SK-N-SH treated with all-trans-retinoic acid at 6 μM for 48 hours (cell line): Measurements from ENCODE around the gene CPAMD8.

Source experiments
- ATAC-seq: fragments of 200-7000 bp; cut with Tn5 transposase; 3 replicates; pipeline ENCODE4 v1.9.1; 2020; ENCODE audit warnings: mild to moderate bottlenecking, moderate library complexity
- BACH2 ChIP-seq: fragments of 250-450 bp; sonication (Bioruptor Pico); IDR thresholded peaks from 2 replicates; pipeline ENCODE4 v1.9.0; 2021; ENCODE audit warnings: mild to moderate bottlenecking, borderline replicate concordance
- CREB5 ChIP-seq: fragments of 250-450 bp; sonication (Bioruptor Pico); IDR thresholded peaks from 2 replicates; pipeline ENCODE4 v1.5.1; 2020; ENCODE audit warnings: low read depth, mild to moderate bottlenecking, moderate library complexity
- CSRNP3 ChIP-seq: fragments of 250-450 bp; sonication (Bioruptor Pico); IDR thresholded peaks from 2 replicates; pipeline ENCODE4 v1.5.1; 2021; ENCODE audit warnings: mild to moderate bottlenecking, moderate library complexity
- ESRRG ChIP-seq: fragments of 250-450 bp; sonication (Bioruptor Pico); IDR thresholded peaks from 2 replicates; pipeline ENCODE4 v1.6.1; 2021; ENCODE audit warnings: mild to moderate bottlenecking
- GLIS3 ChIP-seq: fragments of 250-450 bp; sonication (Bioruptor Pico); IDR thresholded peaks from 2 replicates; pipeline ENCODE4 v1.5.0; 2020; ENCODE audit warnings: mild to moderate bottlenecking, moderate library complexity
- ISL1 ChIP-seq: fragments of 250-450 bp; sonication (Bioruptor Pico); IDR thresholded peaks from 2 replicates; pipeline ENCODE4 v2.1.2; 2022; ENCODE audit warnings: mild to moderate bottlenecking, moderate library complexity
- OSR1 ChIP-seq: fragments of 250-450 bp; sonication (Bioruptor Pico); IDR thresholded peaks from 2 replicates; pipeline ENCODE4 v1.8.0; 2022; ENCODE audit warnings: moderate library complexity, mild to moderate bottlenecking, inconsistent platforms
- PATZ1 ChIP-seq: fragments of 250-450 bp; sonication (Bioruptor Pico); IDR thresholded peaks from 2 replicates; pipeline ENCODE4 v1.8.0; 2020; ENCODE audit warnings: mild to moderate bottlenecking, moderate library complexity, borderline replicate concordance
- POU6F1 ChIP-seq: fragments of 250-450 bp; sonication (Bioruptor Pico); IDR thresholded peaks from 2 replicates; pipeline ENCODE4 v1.8.0; 2021; ENCODE audit warnings: low read depth, mild to moderate bottlenecking, moderate library complexity, borderline replicate concordance
- PPARA ChIP-seq: fragments of 250-450 bp; sonication (Bioruptor Pico); IDR thresholded peaks from 2 replicates; pipeline ENCODE4 v1.5.0; 2020; ENCODE audit warnings: mild to moderate bottlenecking, borderline replicate concordance
- RARB ChIP-seq: fragments of 250-450 bp; sonication (Bioruptor Pico); IDR thresholded peaks from 2 replicates; pipeline ENCODE4 v1.8.0; 2021; ENCODE audit warnings: mild to moderate bottlenecking, moderate library complexity
- SNAI2 ChIP-seq: fragments of 250-450 bp; sonication (Bioruptor Pico); IDR thresholded peaks from 2 replicates; pipeline ENCODE4 v1.5.0; 2020; ENCODE audit warnings: mild to moderate bottlenecking, moderate library complexity
- TSHZ2 ChIP-seq: fragments of 250-450 bp; sonication (Bioruptor Pico); IDR thresholded peaks from 2 replicates; pipeline ENCODE4 v1.5.0; 2020; ENCODE audit warnings: mild to moderate bottlenecking, moderate library complexity
- ZC3H10 ChIP-seq: fragments of 250-450 bp; sonication (Bioruptor Pico); IDR thresholded peaks from 2 replicates; pipeline ENCODE4 v1.5.1; 2021; ENCODE audit warnings: mild to moderate bottlenecking, moderate library complexity
- ZFP3 ChIP-seq: fragments of 250-450 bp; sonication (Bioruptor Pico); IDR thresholded peaks from 2 replicates; pipeline ENCODE4 v1.5.0; 2020; ENCODE audit warnings: mild to moderate bottlenecking, moderate library complexity
- ZFP30 ChIP-seq: fragments of 450-650 bp; formaldehyde crosslinking; IDR thresholded peaks from 2 replicates; pipeline ENCODE4 v1.5.0; 2022; ENCODE audit warnings: mild to moderate bottlenecking, moderate library complexity
- ZNF565 ChIP-seq: fragments of 450-650 bp; formaldehyde crosslinking; conservative IDR thresholded peaks from 2 replicates; pipeline ENCODE4 v1.5.0; 2020; ENCODE audit warnings: low read depth, mild to moderate bottlenecking, moderate library complexity
- ZNF70 ChIP-seq: fragments of 450-650 bp; formaldehyde crosslinking; IDR thresholded peaks from 2 replicates; pipeline ENCODE4 v1.5.0; 2020; ENCODE audit warnings: mild to moderate bottlenecking, moderate library complexity

The CPAMD8 gene

GRCh38 chr19:16887353-16888265 lies 139.0 kb downstream of the CPAMD8 start (continued):
- TF ChIP-seq CREB5 (CRISPR knock-in tag) (no peak), ZNF70 (CRISPR knock-in tag) (no peak), TSHZ2 (CRISPR knock-in tag) (no peak), BACH2 (CRISPR knock-in tag) (no peak), PPARA (CRISPR knock-in tag) (no peak), ESRRG (CRISPR knock-in tag) (no peak), SNAI2 (CRISPR knock-in tag) (no peak), OSR1 (no peak), ZFP3 (no peak)

GRCh38 chr19:16886305-16886880 lies 140.2 kb downstream of the CPAMD8 start:
- TF ChIP-seq BACH2 (CRISPR knock-in tag) = no peak
- no peak for TF ChIP-seq SNAI2 (CRISPR knock-in tag)
- TF ChIP-seq ESRRG (CRISPR knock-in tag) = no peak
- no peak for TF ChIP-seq CREB5 (CRISPR knock-in tag)
- TF ChIP-seq PPARA (CRISPR knock-in tag) = no peak
- no peak for TF ChIP-seq ZNF70 (CRISPR knock-in tag)
- no peak for TF ChIP-seq RARB (CRISPR knock-in tag)
- no peak for TF ChIP-seq PATZ1 (CRISPR knock-in tag)
- no peak for TF ChIP-seq OSR1
- no peak for TF ChIP-seq POU6F1
- TF ChIP-seq CSRNP3 = no peak
- no peak for TF ChIP-seq GLIS3 (CRISPR knock-in tag)
- TF ChIP-seq ZFP30 (CRISPR knock-in tag) = no peak
- TF ChIP-seq TSHZ2 (CRISPR knock-in tag) = no peak
- TF ChIP-seq ZC3H10 (CRISPR knock-in tag) = no peak
- TF ChIP-seq ISL1 = no peak
- TF ChIP-seq ZNF565 (CRISPR knock-in tag) = no peak

More at GRCh38 chr19:16886305-16886880, 140.2 kb downstream of the CPAMD8 start:
- ATAC-seq = no peak; the same call in 2 of the 3 replicates
